Liver (tissue), 9 donors: Measurements from ENCODE around the gene HNRNPL. TPM values are rescaled to one million over a fixed set of nuclear protein-coding genes. Genes with fewer than 3 reads are reported as not detected.
"Not testable (repeated sequence)": the region's sequence is repeated elsewhere in the genome, so short reads cannot be mapped to it uniquely, and the experiment has no call there.

ENCODE experiments used
- DNase-seq: peaks from one replicate; pipeline ENCODE4 v3.0.0-alpha.2; 2017; ENCODE audit warnings: low spot score
- H3K27ac ChIP-seq, 2 donors: one replicate each; pipeline ENCODE4 v1.7.0; 2013; ENCODE audit warnings: inconsistent platforms in 2 of 2, low read length in 2 of 2, control low read depth in 1 of 2, low read depth in 1 of 2, mild to moderate bottlenecking in 1 of 2
- H3K27me3 ChIP-seq, 4 donors: one replicate each; pipeline versions ENCODE4 v1.6.1 to v1.7.0; 2013; ENCODE audit warnings: low read length in 3 of 4, inconsistent platforms in 1 of 4, mild to moderate bottlenecking in 1 of 4, moderate library complexity in 1 of 4; ENCODE audit not compliant: control insufficient read depth in 4 of 4, insufficient read depth in 4 of 4
- H3K36me3 ChIP-seq, 4 donors: one replicate each; pipeline versions ENCODE4 v1.6.1 to v1.7.0; 2013; ENCODE audit warnings: low read length in 3 of 4, mild to moderate bottlenecking in 3 of 4, low read depth in 1 of 4, moderate library complexity in 1 of 4; ENCODE audit not compliant: control insufficient read depth in 4 of 4, insufficient read depth in 3 of 4
- H3K4me1 ChIP-seq, 4 donors: one replicate each; pipeline versions ENCODE4 v1.6.1 to v1.7.0; 2013; ENCODE audit warnings: low read length in 3 of 4, mild to moderate bottlenecking in 3 of 4, moderate library complexity in 1 of 4; ENCODE audit not compliant: control insufficient read depth in 4 of 4, insufficient read depth in 4 of 4
- H3K4me3 ChIP-seq, 3 donors: one replicate each; pipeline versions ENCODE4 v1.6.1 to v1.7.0; 2013; ENCODE audit warnings: low read length in 3 of 3, control low read depth in 1 of 3, low read depth in 1 of 3, mild to moderate bottlenecking in 1 of 3
- H3K9ac ChIP-seq, 2 donors: one replicate each; pipeline ENCODE4 v1.7.0; 2013; ENCODE audit warnings: low read length in 2 of 2, mild to moderate bottlenecking in 2 of 2, moderate library complexity in 2 of 2, control low read depth in 1 of 2, low read depth in 1 of 2
- H3K9me3 ChIP-seq, 4 donors: one replicate each; pipeline versions ENCODE4 v1.6.1 to v1.7.0; 2013; ENCODE audit warnings: low read length in 3 of 4; ENCODE audit not compliant: control insufficient read depth in 4 of 4
- FOXA1 ChIP-seq: IDR thresholded peaks from 2 replicates; pipeline ENCODE4 v1.6.1; 2016; ENCODE audit warnings: antibody characterized with exemption
- FOXA2 ChIP-seq: IDR thresholded peaks from 2 replicates; pipeline ENCODE4 v1.6.1; 2016; ENCODE audit warnings: antibody characterized with exemption
- GABPA ChIP-seq, 2 donors: IDR thresholded peaks in 1 of 2; conservative IDR thresholded peaks in 1 of 2; 2 replicates each; pipeline ENCODE4 v1.6.1; 2016; ENCODE audit warnings: antibody characterized with exemption in 2 of 2, mild to moderate bottlenecking in 1 of 2, moderate library complexity in 1 of 2
- HNF4G ChIP-seq: IDR thresholded peaks from 2 replicates; pipeline ENCODE4 v1.6.1; 2016; ENCODE audit warnings: antibody characterized with exemption
- RAD21 ChIP-seq, 2 donors: IDR thresholded peaks; 2 replicates each; pipeline ENCODE4 v1.6.1; 2016; ENCODE audit warnings: antibody characterized with exemption in 2 of 2, mild to moderate bottlenecking in 2 of 2
- RXRA ChIP-seq, 2 donors: IDR thresholded peaks; 2 replicates each; pipeline ENCODE4 v1.6.1; 2017 to 2018; ENCODE audit warnings: antibody characterized with exemption in 2 of 2, mild to moderate bottlenecking in 1 of 2
- SP1 ChIP-seq: IDR thresholded peaks from 2 replicates; pipeline ENCODE4 v1.6.1; 2018; ENCODE audit warnings: antibody characterized with exemption, mild to moderate bottlenecking
- TAF1 ChIP-seq: conservative IDR thresholded peaks from 2 replicates; pipeline ENCODE4 v1.6.1; 2016; ENCODE audit warnings: antibody characterized with exemption, mild to moderate bottlenecking
- YY1 ChIP-seq: IDR thresholded peaks from 2 replicates; pipeline ENCODE4 v1.6.1; 2016; ENCODE audit warnings: antibody characterized with exemption, mild to moderate bottlenecking
- WGBS: extraction: QIAGEN DNeasy Blood & Tissue Kit; methylation state at CpG from one replicate; pipeline ENCODE4 v1.1.7; 2013; 5-methylcytosine and 5-hydroxymethylcytosine counted together
- polyA plus RNA-seq, 2 donors: library from polyadenylated mRNA; stranded (reverse) in 1 of 2; unstranded in 1 of 2; fragments of 200-250 nt in 1 of 2; fragments of >200 nt in 1 of 2; fragmentation: Nextera tagmentation in 1 of 2; extraction: Ambion mirVana in 1 of 2; gene quantifications; one replicate each; pipeline versions ENCODE4 v1.2.1 to v1.2.3, GENCODE V29; 2013 to 2015
- total RNA-seq, 2 donors: library from RNA; depleted of rRNA; stranded (reverse); fragments of >200 nt; gene quantifications; one replicate each; pipeline ENCODE4 v1.2.3, GENCODE V29; 2014
- TF ChIP-seq, protein P1 (sequence below): fragments of 150-350 bp; IDR thresholded peaks from 2 replicates; pipeline ENCODE4 v1.5.1; 2017; ENCODE audit warnings: improper control_type of control experiment, low read depth, low read length; ENCODE audit not compliant: missing input control
- TF ChIP-seq, protein P2 (sequence below): IDR thresholded peaks from 2 replicates; pipeline ENCODE4 v1.6.1; 2016; ENCODE audit warnings: antibody characterized with exemption
- TF ChIP-seq, protein P3 (sequence below): IDR thresholded peaks from 2 replicates; pipeline ENCODE4 v1.6.1; 2016; ENCODE audit warnings: antibody characterized with exemption, mild to moderate bottlenecking
- donor health status: healthy.
- donor health status: healthy.
- donor health status: healthy.
- donor health status: healthy.
- donor health status: healthy.

HNRNPL gene
- total and polyA plus RNA-seq, 4 donors, result 50.4 to 166 (median 95.6) TPM

DNA sequence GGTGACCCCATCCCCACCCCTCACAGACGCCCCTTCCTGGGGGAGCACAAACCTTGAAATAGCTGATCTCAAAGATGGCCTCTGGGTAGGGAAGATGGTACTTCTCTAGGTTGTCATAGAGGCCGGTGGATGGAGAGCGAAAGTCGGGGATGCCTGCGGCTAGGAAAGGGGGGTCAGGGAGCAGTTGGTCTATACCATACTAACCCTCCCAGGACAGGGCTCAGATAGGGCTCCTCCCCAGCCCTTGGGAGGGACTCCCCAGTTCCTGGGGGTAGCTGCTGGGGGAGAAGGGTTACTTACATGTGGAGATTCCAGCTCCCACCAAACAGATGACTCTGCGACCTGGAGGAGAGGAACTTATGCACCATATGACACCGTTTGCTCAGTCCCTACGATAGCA lies 40.0 kb upstream of the HNRNPL start:
- H3K9ac ChIP-seq, result no peak overlapping the region
- H3K4me3 ChIP-seq, result no peak overlapping the region
- H3K27ac ChIP-seq, result no peak overlapping the region
- no peaks in the 10 kb centered on the region for H3K9me3 ChIP-seq
- H3K27me3 ChIP-seq, result no peaks in the 10 kb centered on the region
- TF ChIP-seq GABPA (IDR thresholded peaks at IDR 0.05 in 1 of 2, conservative IDR thresholded peaks at IDR 0.05 in 1 of 2), result no peak
- WGBS, result 96% methylated on average over 8 of the region's 8 CpGs
- DNase-seq, result no peak
- H3K4me1 ChIP-seq, result peaks cover 0 to 4% (median 3%) of the 10 kb centered on the region in 4 donors
- peaks cover 2 to 24% (median 18%) of the 10 kb centered on the region in 4 donors for H3K36me3 ChIP-seq

DNA sequence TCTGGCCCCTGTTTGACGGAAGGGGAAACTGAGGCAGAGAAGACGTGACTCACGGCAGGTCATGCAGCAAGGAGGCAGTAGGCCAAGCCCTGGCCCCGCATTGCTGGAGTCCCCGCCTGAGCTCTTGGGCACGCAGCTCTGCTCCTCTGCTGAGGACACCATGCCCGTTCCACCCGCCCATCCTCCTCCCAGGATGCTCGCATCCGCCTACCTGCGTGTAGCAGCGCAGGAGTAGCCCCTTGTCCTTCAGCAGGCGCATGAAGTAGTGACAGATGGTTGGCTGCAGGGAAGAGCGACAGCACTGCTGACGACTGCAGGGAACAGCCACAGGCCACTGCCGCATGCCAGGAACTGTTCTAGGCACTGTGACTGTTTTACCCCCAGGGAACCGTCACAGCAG lies 39.1 kb upstream of the HNRNPL start:
- Histone ChIP-seq H3K36me3 (peaks cover 2 to 24% (median 18%) of the 10 kb centered on the region in 4 donors), H3K4me1 (peaks cover 0 to 4% (median 3%) of the 10 kb centered on the region in 4 donors), H3K9ac (no peak overlapping the region), H3K27me3 (no peaks in the 10 kb centered on the region), H3K9me3 (no peaks in the 10 kb centered on the region), H3K27ac (no peak overlapping the region), H3K4me3 (no peak overlapping the region)
- TF ChIP-seq FOXA1 (no peak), YY1 (no peak), SP1 (no peak), HNF4G (no peak), RXRA (IDR thresholded peaks at IDR 0.05) (no peak)
- TF ChIP-seq, protein P1, sequence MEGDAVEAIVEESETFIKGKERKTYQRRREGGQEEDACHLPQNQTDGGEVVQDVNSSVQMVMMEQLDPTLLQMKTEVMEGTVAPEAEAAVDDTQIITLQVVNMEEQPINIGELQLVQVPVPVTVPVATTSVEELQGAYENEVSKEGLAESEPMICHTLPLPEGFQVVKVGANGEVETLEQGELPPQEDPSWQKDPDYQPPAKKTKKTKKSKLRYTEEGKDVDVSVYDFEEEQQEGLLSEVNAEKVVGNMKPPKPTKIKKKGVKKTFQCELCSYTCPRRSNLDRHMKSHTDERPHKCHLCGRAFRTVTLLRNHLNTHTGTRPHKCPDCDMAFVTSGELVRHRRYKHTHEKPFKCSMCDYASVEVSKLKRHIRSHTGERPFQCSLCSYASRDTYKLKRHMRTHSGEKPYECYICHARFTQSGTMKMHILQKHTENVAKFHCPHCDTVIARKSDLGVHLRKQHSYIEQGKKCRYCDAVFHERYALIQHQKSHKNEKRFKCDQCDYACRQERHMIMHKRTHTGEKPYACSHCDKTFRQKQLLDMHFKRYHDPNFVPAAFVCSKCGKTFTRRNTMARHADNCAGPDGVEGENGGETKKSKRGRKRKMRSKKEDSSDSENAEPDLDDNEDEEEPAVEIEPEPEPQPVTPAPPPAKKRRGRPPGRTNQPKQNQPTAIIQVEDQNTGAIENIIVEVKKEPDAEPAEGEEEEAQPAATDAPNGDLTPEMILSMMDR, result no peak
- WGBS, result 93% methylated on average over 17 of the region's 17 CpGs
- no peak for DNase-seq

DNA sequence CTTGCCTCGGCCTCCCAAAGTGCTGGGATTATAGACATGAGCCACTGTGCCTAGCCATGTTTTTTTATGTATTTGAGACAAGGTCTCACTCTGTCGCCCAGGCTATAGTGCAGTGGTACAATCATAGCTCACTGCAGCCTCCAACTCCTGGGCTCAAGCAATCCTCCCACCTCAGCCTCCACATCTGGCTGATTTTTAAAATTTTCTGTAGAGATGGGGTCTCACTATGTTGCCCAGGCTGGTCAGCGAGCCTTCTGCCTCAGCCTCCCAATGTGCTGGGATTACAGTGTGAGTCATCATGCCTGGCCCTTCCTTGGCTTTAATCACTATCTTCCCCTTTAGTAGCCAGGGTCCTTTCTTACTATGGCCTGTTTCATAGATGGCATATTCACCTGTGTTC lies 34.9 kb upstream of the HNRNPL start:
- DNase-seq, H3K27me3 ChIP-seq, H3K9ac ChIP-seq, H3K4me1 ChIP-seq, H3K27ac ChIP-seq, H3K9me3 ChIP-seq, H3K4me3 ChIP-seq: not testable (repeated sequence)
- peaks cover 9 to 32% (median 16%) of the 10 kb centered on the region in 4 donors for H3K36me3 ChIP-seq
- 96% methylated on average over 3 of the region's 3 CpGs for WGBS

DNA sequence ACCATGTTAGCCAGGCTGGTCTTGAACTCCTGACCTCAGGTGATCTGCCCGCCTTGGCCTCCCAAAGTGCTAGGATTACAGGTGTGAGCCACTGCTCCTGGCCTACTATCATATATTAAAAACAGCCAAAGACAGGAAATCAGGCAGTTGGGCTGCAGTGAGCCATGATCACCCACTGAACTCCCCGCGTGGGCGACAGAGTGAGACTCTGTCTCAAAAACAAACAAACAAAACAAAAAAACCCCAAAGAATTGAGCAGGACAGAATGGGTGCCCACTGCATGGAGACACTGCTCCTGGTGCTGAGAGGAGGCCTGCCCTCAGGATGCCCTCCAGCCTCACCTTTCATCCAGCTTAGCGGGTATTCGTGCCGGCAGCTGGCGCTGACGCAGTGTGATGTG lies 33.5 kb upstream of the HNRNPL start:
- Histone ChIP-seq H3K4me3 (no peak overlapping the region), H3K27ac (no peak overlapping the region), H3K27me3 (no peaks in the 10 kb centered on the region), H3K36me3 (peaks cover 6 to 21% (median 7%) of the 10 kb centered on the region in 4 donors), H3K4me1 (peaks cover 0 to 6% (median 3%) of the 10 kb centered on the region in 4 donors), H3K9ac (no peak overlapping the region), H3K9me3 (no peaks in the 10 kb centered on the region)
- TF ChIP-seq, protein P1, result no peak
- TF ChIP-seq, protein P2, sequence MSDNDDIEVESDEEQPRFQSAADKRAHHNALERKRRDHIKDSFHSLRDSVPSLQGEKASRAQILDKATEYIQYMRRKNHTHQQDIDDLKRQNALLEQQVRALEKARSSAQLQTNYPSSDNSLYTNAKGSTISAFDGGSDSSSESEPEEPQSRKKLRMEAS, result no peak
- TF ChIP-seq HNF4G (no peak), YY1 (no peak), FOXA2 (no peak), TAF1 (no peak), RAD21 (IDR thresholded peaks at IDR 0.05) (no peak), FOXA1 (no peak)
- TF ChIP-seq, protein P3, sequence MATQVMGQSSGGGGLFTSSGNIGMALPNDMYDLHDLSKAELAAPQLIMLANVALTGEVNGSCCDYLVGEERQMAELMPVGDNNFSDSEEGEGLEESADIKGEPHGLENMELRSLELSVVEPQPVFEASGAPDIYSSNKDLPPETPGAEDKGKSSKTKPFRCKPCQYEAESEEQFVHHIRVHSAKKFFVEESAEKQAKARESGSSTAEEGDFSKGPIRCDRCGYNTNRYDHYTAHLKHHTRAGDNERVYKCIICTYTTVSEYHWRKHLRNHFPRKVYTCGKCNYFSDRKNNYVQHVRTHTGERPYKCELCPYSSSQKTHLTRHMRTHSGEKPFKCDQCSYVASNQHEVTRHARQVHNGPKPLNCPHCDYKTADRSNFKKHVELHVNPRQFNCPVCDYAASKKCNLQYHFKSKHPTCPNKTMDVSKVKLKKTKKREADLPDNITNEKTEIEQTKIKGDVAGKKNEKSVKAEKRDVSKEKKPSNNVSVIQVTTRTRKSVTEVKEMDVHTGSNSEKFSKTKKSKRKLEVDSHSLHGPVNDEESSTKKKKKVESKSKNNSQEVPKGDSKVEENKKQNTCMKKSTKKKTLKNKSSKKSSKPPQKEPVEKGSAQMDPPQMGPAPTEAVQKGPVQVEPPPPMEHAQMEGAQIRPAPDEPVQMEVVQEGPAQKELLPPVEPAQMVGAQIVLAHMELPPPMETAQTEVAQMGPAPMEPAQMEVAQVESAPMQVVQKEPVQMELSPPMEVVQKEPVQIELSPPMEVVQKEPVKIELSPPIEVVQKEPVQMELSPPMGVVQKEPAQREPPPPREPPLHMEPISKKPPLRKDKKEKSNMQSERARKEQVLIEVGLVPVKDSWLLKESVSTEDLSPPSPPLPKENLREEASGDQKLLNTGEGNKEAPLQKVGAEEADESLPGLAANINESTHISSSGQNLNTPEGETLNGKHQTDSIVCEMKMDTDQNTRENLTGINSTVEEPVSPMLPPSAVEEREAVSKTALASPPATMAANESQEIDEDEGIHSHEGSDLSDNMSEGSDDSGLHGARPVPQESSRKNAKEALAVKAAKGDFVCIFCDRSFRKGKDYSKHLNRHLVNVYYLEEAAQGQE, result no peak
- DNase-seq, result no peak
- 93% methylated on average over 9 of the region's 9 CpGs for WGBS
